ENCODE measurements around the gene CAPRIN1. TPM values are rescaled to one million over a fixed set of nuclear protein-coding genes. Genes with fewer than 3 reads are reported as not detected.

CAPRIN1 gene
- total and polyA plus RNA-seq, 8 donors: 196 to 263 (median 250) TPM

- Histone ChIP-seq H3K27me3 (no peaks in the 10 kb centered on the region), H3K36me3 (peaks cover 0 to 36% of the 10 kb centered on the region in 2 donors), H3K27ac (peak overlapping the region; percentile 93 to 96), H3K4me3 (peak overlapping the region; percentile 93), H3K4me1 (peaks cover 5 to 30% of the 10 kb centered on the region in 2 donors), H3K9me3 (no peaks in the 10 kb centered on the region)
- no peak for ATAC-seq
- intact Hi-C loops (cut with DNase I): loop anchor here in 1 of 2 donors (10.0 kb wide), 1 partner anchor 50 kb away; the partner anchor contains the start of gene CAPRIN1
- no peak for TF ChIP-seq CTCF (IDR thresholded peaks at IDR 0.05)
- no peak for DNase-seq
Observed at GRCh38 chr11:34104680-34105078, 53.1 kb downstream of the CAPRIN1 start.

GRCh38 chr11:34105079-34105956, 53.8 kb downstream of the CAPRIN1 start, which contains the start of gene NAT10:
TSS of gene NAT10 (plus strand) at chr11:34105629. CDS start at chr11:34108226, 2,597 bp downstream.
- Histone ChIP-seq H3K4me1 (peaks cover 5 to 30% of the 10 kb centered on the region in 2 donors), H3K9me3 (no peaks in the 10 kb centered on the region), H3K4me3 (peak within 1 kb of the TSS; percentile 93), H3K27ac (peak within 1 kb of the TSS; percentile 93 to 96), H3K27me3 (no peaks in the 10 kb centered on the region), H3K36me3 (peaks cover 0 to 36% of the 10 kb centered on the region in 2 donors)
- ATAC-seq (peak; percentile 97), DNase-seq (peak; percentile 97 to 99 (median 98))
- TF ChIP-seq CTCF (IDR thresholded peaks at IDR 0.05): peak in 1 of 2 donors; percentile 18
- intact Hi-C loops (cut with DNase I): loop anchor here in 1 of 2 donors (10.0 kb wide), 1 partner anchor 51 kb away; the partner anchor contains the start of gene CAPRIN1

GRCh38 chr11:34105957-34106504, 54.5 kb downstream of the CAPRIN1 start:
- Histone ChIP-seq H3K4me3 (peak overlapping the region; percentile 93), H3K27me3 (no peaks in the 10 kb centered on the region), H3K4me1 (peaks cover 5 to 30% of the 10 kb centered on the region in 2 donors), H3K27ac (peak overlapping the region; percentile 93 to 96), H3K9me3 (no peaks in the 10 kb centered on the region), H3K36me3 (peaks cover 0 to 36% of the 10 kb centered on the region in 2 donors)
- ATAC-seq: no peak
- peak in 1 of 4 donors; percentile 10 for DNase-seq
- intact Hi-C loops (cut with DNase I): loop anchor here in 1 of 2 donors (10.0 kb wide), 1 partner anchor 51 kb away; the partner anchor contains the start of gene CAPRIN1
- no peak for TF ChIP-seq CTCF (IDR thresholded peaks at IDR 0.05)

GRCh38 chr11:34111722-34112270, 60.3 kb downstream of the CAPRIN1 start:
- DNase-seq (peak in 2 of 4 donors; percentile 6 to 26), ATAC-seq (peak; percentile 95)
- peaks cover 0 to 88% of the 10 kb centered on the region in 2 donors for H3K36me3 ChIP-seq
- H3K9me3 ChIP-seq: no peaks in the 10 kb centered on the region
- H3K4me3 ChIP-seq: no peak overlapping the region
- H3K27ac ChIP-seq: no peak overlapping the region
- no peak for TF ChIP-seq CTCF (IDR thresholded peaks at IDR 0.05)
- intact Hi-C loops (cut with DNase I): no loop called here
- H3K4me1 ChIP-seq: peaks cover 0 to 11% of the 10 kb centered on the region in 2 donors
- H3K27me3 ChIP-seq: no peaks in the 10 kb centered on the region

Measured in left lung (tissue), 10 donors.